A673 (cell line): Measurements from ENCODE around the gene TMED6.

Experiments used
- EZH2 ChIP-seq: fragments of 200-600 bp; sonication (generic); IDR thresholded peaks from 2 replicates; pipeline ENCODE4 v1.6.1; 2017; ENCODE audit warnings: borderline replicate concordance, low read depth, mild to moderate bottlenecking, mixed read lengths, antibody characterized with exemption, low read length; ENCODE audit not compliant: poor library complexity, severe bottlenecking
- TF ChIP-seq, protein P1 (sequence below): fragments of 300-800, 200-600 bp; sonication (generic); conservative IDR thresholded peaks from 2 replicates; pipeline ENCODE4 v1.5.1; 2017; ENCODE audit warnings: low read depth, mild to moderate bottlenecking, antibody characterized with exemption, low read length, moderate library complexity, mixed read lengths

DNA sequence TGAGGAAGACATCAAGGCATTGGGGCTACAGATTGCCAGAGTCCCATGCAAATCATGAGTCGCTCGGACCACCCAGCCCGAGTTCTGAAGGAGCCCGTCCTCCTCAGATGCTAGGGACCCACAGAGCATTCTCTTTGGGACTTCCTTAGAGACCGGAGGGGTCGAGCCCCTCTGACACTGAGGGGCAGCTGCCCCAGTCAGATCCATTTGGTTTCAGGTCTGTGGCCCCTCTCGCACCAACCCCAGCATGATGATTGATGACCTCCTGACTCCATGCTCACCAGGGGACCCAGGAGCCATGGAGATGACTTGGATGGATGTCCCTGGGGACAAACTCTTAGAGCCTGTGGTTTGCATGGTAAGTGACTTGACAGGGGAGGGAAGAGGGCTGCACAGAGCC lies 29.2 kb downstream of the TMED6 start:
- TF ChIP-seq, protein P1, sequence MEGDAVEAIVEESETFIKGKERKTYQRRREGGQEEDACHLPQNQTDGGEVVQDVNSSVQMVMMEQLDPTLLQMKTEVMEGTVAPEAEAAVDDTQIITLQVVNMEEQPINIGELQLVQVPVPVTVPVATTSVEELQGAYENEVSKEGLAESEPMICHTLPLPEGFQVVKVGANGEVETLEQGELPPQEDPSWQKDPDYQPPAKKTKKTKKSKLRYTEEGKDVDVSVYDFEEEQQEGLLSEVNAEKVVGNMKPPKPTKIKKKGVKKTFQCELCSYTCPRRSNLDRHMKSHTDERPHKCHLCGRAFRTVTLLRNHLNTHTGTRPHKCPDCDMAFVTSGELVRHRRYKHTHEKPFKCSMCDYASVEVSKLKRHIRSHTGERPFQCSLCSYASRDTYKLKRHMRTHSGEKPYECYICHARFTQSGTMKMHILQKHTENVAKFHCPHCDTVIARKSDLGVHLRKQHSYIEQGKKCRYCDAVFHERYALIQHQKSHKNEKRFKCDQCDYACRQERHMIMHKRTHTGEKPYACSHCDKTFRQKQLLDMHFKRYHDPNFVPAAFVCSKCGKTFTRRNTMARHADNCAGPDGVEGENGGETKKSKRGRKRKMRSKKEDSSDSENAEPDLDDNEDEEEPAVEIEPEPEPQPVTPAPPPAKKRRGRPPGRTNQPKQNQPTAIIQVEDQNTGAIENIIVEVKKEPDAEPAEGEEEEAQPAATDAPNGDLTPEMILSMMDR: no peak
- no peak for TF ChIP-seq EZH2
